Stimulated activated CD4-positive, alpha-beta T cell treated with anti-CD3 and anti-CD28 coated beads, Interleukin-2, amount 100 ng/mL, for 4 hours (primary cell): Measurements from ENCODE around the gene NOXO1.
A peak's percentile ranks its signal among the peaks of the same experiment; 100 is the strongest.

Experiments
- DNase-seq: peaks from one replicate; pipeline ENCODE4 v3.0.0-alpha.2; 2020; ENCODE audit warnings: low read depth

The NOXO1 gene

GRCh38 chr16:1997494-1998359 lies 16.5 kb upstream of the NOXO1 start:
- DNase-seq, result no peak

GRCh38 chr16:1993731-1994131 lies 12.5 kb upstream of the NOXO1 start:
- no peak for DNase-seq

DNA sequence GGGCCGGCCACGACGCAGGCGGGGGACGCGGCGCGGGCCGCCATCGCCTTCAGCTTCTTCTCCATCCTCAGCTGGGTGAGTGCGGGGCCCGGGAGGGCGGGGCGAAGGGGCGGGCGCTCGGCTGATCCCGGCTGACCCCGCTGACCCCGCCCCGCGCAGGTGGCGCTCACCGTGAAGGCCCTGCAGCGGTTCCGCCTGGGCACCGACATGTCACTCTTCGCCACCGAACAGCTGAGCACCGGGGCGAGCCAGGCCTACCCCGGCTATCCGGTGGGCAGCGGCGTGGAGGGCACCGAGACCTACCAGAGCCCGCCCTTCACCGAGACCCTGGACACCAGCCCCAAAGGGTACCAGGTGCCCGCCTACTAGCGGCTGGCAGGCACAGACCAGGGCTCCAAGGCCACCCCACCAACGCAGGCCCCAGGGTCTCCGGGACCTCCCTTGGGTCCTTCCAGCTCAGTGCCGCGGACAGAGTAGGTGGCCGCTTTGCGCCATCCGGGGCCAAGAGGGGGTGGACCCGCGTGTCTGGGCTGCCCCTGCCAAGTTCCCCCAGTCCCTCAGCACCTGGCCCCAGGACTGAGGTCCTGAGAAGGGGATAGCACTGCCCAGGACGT lies 11.5 kb upstream of the NOXO1 start:
- DNase-seq, result no peak

GRCh38 chr16:1991948-1992703 lies 10.9 kb upstream of the NOXO1 start:
- peak; percentile 99 for DNase-seq

- DNase-seq, result no peak
Observed at GRCh38 chr16:1991588-1991947, 10.3 kb upstream of the NOXO1 start.

DNA sequence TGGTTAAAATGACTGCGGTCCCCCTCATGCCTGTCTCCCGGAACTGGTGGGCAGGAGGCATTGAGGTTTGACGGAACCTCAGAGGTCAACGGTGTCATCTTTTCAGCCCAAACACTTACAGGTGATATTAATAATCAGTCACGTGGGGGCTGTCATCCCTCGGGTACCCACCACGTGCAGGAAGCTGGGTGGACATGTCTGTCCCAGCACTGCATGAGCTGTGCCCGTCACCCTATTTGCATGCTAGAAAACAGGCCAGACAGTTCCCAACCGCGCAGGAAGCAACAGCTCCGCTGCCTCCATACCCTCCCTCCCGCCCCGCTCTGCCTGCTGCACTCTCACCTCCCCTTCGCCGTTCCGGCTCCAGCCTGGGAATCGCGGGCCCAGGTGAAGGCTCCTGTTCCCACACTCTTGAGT lies 9.9 kb upstream of the NOXO1 start:
- no peak for DNase-seq

GRCh38 chr16:1990351-1991134 lies 9.3 kb upstream of the NOXO1 start:
- DNase-seq, result no peak

DNA sequence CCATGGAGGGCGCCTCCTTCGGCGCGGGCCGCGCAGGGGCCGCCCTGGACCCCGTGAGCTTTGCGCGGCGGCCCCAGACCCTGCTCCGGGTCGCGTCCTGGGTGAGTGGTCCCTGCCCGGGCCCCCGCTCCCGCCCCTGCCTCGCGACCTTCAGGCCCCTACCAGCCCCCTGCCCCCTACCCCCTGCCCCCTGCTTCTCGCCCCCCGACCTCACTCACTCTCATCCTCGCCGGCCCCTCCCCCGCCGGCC lies 8.8 kb upstream of the NOXO1 start:
- no peak for DNase-seq

GRCh38 chr16:1989209-1990100 lies 8.2 kb upstream of the NOXO1 start, which contains the start of gene SYNGR3:
TSS of gene SYNGR3 (plus strand) at chr16:1989970. CDS start at chr16:1990103, 133 bp downstream.
- DNase-seq, result no peak

- no peak for DNase-seq
Observed at GRCh38 chr16:1987198-1987597, 5.9 kb upstream of the NOXO1 start.

GRCh38 chr16:1985466-1986150 lies 4.3 kb upstream of the NOXO1 start:
- no peak for DNase-seq

- DNase-seq, result no peak
Observed at GRCh38 chr16:1984347-1985225, 3.3 kb upstream of the NOXO1 start.

DNA sequence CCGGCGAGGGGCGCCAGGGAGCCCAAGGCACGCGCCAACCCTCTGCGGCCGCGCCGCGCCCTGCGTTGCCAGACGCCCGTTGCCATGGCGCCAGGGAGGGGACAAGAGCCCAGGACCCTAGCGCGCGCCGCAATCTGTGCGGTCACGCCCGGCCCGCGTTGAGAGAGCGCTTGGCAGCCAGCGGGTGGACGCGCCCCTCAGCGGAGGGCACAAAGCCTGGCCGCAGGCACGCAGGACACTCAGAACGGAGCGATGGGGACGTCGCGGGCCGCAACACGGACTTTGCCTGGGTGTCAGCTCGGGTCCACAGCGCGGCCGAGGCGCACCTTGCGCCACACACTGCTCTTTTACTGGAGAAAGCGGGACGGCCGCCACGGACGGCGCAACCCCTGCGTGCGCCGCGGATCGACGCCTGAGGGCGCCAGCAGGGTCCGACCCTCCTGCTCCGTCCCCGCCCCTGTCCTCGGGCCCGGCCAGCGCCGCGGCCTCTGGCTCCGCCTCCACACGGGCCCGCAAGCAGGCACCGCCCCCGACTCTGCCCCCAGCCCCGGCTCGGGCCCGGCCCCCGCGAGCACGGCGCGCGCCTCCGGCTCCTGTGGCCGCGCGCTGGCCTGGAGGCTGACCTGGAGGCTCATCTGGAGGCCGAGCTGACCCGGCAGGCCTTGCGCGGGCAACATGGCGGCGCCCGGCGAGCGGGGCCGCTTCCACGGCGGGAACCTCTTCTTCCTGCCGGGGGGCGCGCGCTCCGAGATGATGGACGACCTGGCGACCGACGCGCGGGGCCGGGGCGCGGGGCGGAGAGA lies 2.5 kb upstream of the NOXO1 start, which contains the start of gene GFER:
GFER (plus strand) TSS at position 650 of the 803 bp plus-strand sequence; CDS start at position 676, 26 bp downstream.
- DNase-seq, result no peak

DNA sequence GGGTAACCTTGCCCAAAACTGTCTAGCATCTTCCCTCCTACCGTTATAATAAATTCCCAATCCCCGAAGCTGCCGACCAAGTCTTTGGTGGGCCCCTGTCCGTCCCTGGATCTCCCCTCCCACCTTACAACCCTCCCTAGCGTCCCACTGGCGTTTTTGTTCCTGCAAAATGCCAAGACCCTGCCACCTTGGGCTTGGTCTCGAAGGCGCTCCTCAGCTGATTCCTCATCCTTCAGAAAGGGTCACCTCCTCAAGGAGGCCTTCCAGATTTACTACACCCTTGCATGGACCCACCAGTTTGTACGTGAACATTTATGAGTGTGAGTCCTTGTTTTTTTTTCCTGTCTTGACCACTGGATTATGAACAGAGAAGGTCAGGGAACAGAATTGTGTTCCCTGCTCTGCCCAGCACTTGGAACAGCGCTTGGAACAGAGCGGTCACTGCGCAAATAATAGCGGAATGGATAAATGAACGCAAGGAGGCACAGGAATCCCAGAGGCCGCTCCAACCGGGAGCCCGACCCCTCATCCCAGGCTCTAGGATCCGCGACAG lies 1.8 kb upstream of the NOXO1 start:
- DNase-seq, result no peak

DNA sequence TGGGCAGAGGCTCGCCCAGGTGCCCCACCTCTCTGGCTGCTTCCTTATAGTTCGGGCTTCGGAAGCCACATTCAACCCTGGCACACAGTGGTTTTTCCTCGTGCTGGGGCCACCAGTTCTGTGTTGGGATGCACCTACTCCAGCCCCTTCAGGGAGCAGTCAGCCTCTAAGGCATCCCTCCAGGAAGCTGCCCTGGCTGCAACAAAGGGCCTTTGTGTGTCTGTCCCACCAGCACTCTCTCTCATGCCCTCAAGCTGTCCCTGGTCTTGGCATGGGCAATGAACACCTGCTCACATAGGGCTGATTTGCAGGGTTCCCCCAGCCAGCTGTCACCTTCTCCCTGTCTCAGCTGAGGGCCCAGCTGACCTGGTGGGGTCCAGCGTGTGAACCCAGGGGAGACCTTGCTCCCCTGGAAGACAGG lies 754 bp upstream of the NOXO1 start:
- no peak for DNase-seq

- DNase-seq, result no peak
Observed at GRCh38 chr16:1980770-1981087, 540 bp downstream of the NOXO1 start.

GRCh38 chr16:1980030-1980769 lies 1.1 kb downstream of the NOXO1 start:
- DNase-seq, result no peak
